Fibroblast of lung (primary cell): ENCODE results near the gene TCEAL8. TPM values are rescaled to one million over a fixed set of nuclear protein-coding genes. Genes with fewer than 3 reads are reported as not detected.

Experiments
- DNase-seq, 2 donors: peaks; one replicate each; pipeline versions ENCODE4 v3.0.0 to v3.0.0-alpha.2; 2010; ENCODE audit warnings: low read depth in 2 of 2
- H2AFZ ChIP-seq: 2 replicates; pipeline ENCODE4 v1.5.1; 2012; ENCODE audit warnings: low read length, control low read depth, inconsistent platforms
- H3K27ac ChIP-seq: 2 replicates; pipeline ENCODE4 v1.5.1; 2011; ENCODE audit warnings: low read length, control low read depth; ENCODE audit not compliant: insufficient read depth
- H3K27me3 ChIP-seq: 2 replicates; pipeline ENCODE4 v1.5.1; 2011; ENCODE audit warnings: mild to moderate bottlenecking, low read length; ENCODE audit not compliant: control insufficient read depth, insufficient read depth
- H3K36me3 ChIP-seq: 2 replicates; pipeline ENCODE4 v1.5.1; 2011; ENCODE audit warnings: low read length; ENCODE audit not compliant: control insufficient read depth, insufficient read depth
- H3K4me1 ChIP-seq: 2 replicates; pipeline ENCODE4 v1.5.1; 2011; ENCODE audit warnings: low read length; ENCODE audit not compliant: control insufficient read depth, insufficient read depth; ENCODE audit errors: extremely low read depth
- H3K4me2 ChIP-seq: 2 replicates; pipeline ENCODE4 v1.5.1; 2011; ENCODE audit warnings: low read length, control low read depth; ENCODE audit not compliant: insufficient read depth; ENCODE audit errors: extremely low read depth
- H3K4me3 ChIP-seq, 4 experiments: fragments of 200-600 bp in 1 of 4; sonication (generic) in 1 of 4; replicated peaks in 1 of 4; 2 replicates each; pipeline ENCODE4 v1.5.1; 2011 to 2016; ENCODE audit warnings: low read length in 4 of 4, low read depth in 3 of 4, mild to moderate bottlenecking in 3 of 4, control low read depth in 2 of 4, inconsistent platforms in 1 of 4, mixed read lengths in 1 of 4; ENCODE audit not compliant: insufficient read depth in 1 of 4; ENCODE audit errors: control extremely low read depth in 1 of 4
- H3K79me2 ChIP-seq: 2 replicates; pipeline ENCODE4 v1.5.1; 2012; ENCODE audit warnings: mild to moderate bottlenecking, low read length, inconsistent platforms; ENCODE audit not compliant: control insufficient read depth, insufficient read depth
- H3K9ac ChIP-seq: 2 replicates; pipeline ENCODE4 v1.5.1; 2011; ENCODE audit warnings: mild to moderate bottlenecking, low read length, control low read depth; ENCODE audit not compliant: insufficient read depth
- H3K9me3 ChIP-seq: 2 replicates; pipeline ENCODE4 v1.5.1; 2012; ENCODE audit warnings: low read depth, low read length; ENCODE audit not compliant: control insufficient read depth, insufficient read depth
- H4K20me1 ChIP-seq: 2 replicates; pipeline ENCODE4 v1.5.1; 2011; ENCODE audit warnings: low read length; ENCODE audit not compliant: control insufficient read depth, insufficient read depth; ENCODE audit errors: extremely low read depth
- CTCF ChIP-seq, 2 donors: IDR thresholded peaks in 1 of 2; conservative IDR thresholded peaks in 1 of 2; 1 replicate in 1 of 2; 2 replicates in 1 of 2; pipeline ENCODE4 v1.5.1; 2011 to 2012; ENCODE audit warnings: low read length in 2 of 2, control low read depth in 1 of 2, inconsistent platforms in 1 of 2, low read depth in 1 of 2, mild to moderate bottlenecking in 1 of 2
- EZH2 ChIP-seq: IDR thresholded peaks from 2 replicates; pipeline ENCODE4 v1.5.1; 2012; ENCODE audit warnings: low read length, control low read depth, mild to moderate bottlenecking; ENCODE audit errors: missing control alignments
- polyA plus RNA-seq, 2 donors: library from polyadenylated mRNA; depleted of rRNA in 1 of 2; stranded (reverse) in 1 of 2; unstranded in 1 of 2; fragments of >200 nt; gene quantifications; 2 replicates each; pipeline ENCODE4 v1.2.1, GENCODE V29; 2011 to 2012; ENCODE audit warnings: missing spikeins in 1 of 2
- total RNA-seq: library from RNA; depleted of rRNA; stranded (reverse); fragments of >200 nt; gene quantifications from 2 replicates; pipeline ENCODE4 v1.2.1, GENCODE V29; 2014

The TCEAL8 gene
- total and polyA plus RNA-seq, 2 donors (not counting 1 experiment from before 2014, with no cell fraction given), result 100 to 145 TPM

DNA sequence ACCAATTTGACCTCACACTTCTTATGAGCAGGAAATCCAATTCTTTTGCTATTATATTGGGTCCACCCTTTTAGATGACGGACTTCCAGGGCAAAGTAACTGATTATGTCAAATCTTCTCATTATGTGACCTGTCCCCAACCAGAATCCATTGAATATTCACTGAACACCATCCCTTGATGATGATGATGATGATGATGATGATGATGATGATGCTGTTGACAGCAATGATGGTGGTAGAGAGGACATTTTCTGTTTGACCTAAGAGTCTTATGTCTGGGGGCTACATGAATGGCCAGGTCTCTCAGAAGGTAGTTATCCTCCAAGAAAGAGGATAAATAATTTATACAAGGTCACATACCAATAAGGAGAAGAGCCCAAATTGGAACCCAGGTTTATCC is 5.2 kb downstream of the TCEAL8 start:
- no peaks in the 10 kb centered on the region for H4K20me1 ChIP-seq
- no peaks in the 10 kb centered on the region for H3K27me3 ChIP-seq
- no peaks in the 10 kb centered on the region for H3K36me3 ChIP-seq
- H3K4me2 ChIP-seq, result no peak overlapping the region
- TF ChIP-seq EZH2, result no peak
- TF ChIP-seq CTCF (conservative IDR thresholded peaks at IDR 0.05 in 1 of 2, IDR thresholded peaks at IDR 0.05 in 1 of 2; ENCODE audit: low read depth in 1 of 2, low read length in 2 of 2), result no peak
- H3K9me3 ChIP-seq, result no peaks in the 10 kb centered on the region
- no peaks in the 10 kb centered on the region for H3K4me1 ChIP-seq
- DNase-seq, result no peak
- no peak overlapping the region for H2AFZ ChIP-seq
- H3K79me2 ChIP-seq, result peaks cover 8% of the 10 kb centered on the region
- H3K4me3 ChIP-seq, result no peak overlapping the region
- no peak overlapping the region for H3K27ac ChIP-seq
- no peak overlapping the region for H3K9ac ChIP-seq

DNA sequence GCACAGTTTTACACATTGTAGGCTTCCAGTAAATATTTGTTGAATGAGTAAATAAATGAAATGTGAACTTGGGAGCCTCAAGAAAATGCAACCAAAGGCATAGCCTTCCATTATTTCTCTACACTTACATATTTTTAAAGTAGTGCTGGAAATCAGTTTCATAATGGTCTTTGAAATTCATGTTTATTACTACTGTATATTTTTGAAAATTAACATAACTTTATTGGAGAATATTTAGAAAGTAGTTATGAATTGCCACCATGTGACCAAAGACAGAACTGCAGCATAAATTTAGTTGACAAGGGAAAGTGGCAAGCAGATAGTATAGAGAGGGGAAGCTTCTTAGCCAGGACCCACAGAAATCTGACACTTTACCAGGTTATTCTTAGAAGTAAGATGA is 6.4 kb downstream of the TCEAL8 start:
- H3K36me3 ChIP-seq, result no peaks in the 10 kb centered on the region
- H2AFZ ChIP-seq, result no peak overlapping the region
- H3K9me3 ChIP-seq, result no peaks in the 10 kb centered on the region
- H3K79me2 ChIP-seq, result no peaks in the 10 kb centered on the region
- no peak overlapping the region for H3K9ac ChIP-seq
- no peaks in the 10 kb centered on the region for H3K27me3 ChIP-seq
- DNase-seq, result peak; percentile 7 to 42
- H3K4me3 ChIP-seq, result no peak overlapping the region
- H3K27ac ChIP-seq, result no peak overlapping the region
- H4K20me1 ChIP-seq, result no peaks in the 10 kb centered on the region
- H3K4me2 ChIP-seq, result no peak overlapping the region
- TF ChIP-seq EZH2 (no peak), CTCF (conservative IDR thresholded peaks at IDR 0.05 in 1 of 2, IDR thresholded peaks at IDR 0.05 in 1 of 2; ENCODE audit: low read depth in 1 of 2, low read length in 2 of 2) (peak; percentile 14 to 44)
- no peaks in the 10 kb centered on the region for H3K4me1 ChIP-seq

GRCh38 chrX:103240155-103240554 is 14.8 kb downstream of the TCEAL8 start:
- Histone ChIP-seq H3K9ac (no peak overlapping the region), H3K4me2 (no peak overlapping the region), H2AFZ (no peak overlapping the region), H3K36me3 (no peaks in the 10 kb centered on the region), H3K4me1 (no peaks in the 10 kb centered on the region), H4K20me1 (no peaks in the 10 kb centered on the region), H3K4me3 (no peak overlapping the region), H3K27ac (no peak overlapping the region), H3K9me3 (no peaks in the 10 kb centered on the region), H3K27me3 (peaks cover 8% of the 10 kb centered on the region), H3K79me2 (no peaks in the 10 kb centered on the region)
- no peak for DNase-seq
- TF ChIP-seq CTCF (conservative IDR thresholded peaks at IDR 0.05 in 1 of 2, IDR thresholded peaks at IDR 0.05 in 1 of 2; ENCODE audit: low read depth in 1 of 2, low read length in 2 of 2), result no peak
- no peak for TF ChIP-seq EZH2
